Ramos (cell line): ENCODE measurements around the gene LRRC55.

ENCODE experiments used
- in situ Hi-C: fragments of 300-500 bp; cut with MboI; formaldehyde crosslinking; loops from one replicate; pipeline ENCODE4 v1.14.3; 2022; ENCODE audit warnings: low sequenced_read_pairs; ENCODE audit not compliant: unreplicated experiment

LRRC55 gene

DNA sequence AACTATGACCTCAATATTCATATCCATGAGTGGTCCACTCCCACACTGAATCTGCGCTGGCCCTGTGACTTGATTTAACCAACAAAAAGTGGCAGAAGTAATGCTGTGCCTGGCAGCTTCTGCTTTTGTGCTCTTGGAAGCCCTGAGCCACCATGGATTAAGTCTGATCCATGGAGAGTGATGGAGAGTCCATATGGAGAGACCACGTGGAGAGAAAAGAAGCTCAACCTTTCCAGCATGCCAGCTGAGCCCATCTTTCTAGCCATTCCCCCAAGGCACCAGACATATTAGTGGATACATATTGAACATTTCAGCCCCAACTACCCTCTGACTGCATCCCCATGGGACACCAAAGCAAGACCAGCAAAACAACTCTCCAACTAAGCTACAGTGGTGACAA lies 16.0 kb downstream of the LRRC55 start:
- in situ Hi-C loops = no loop called here

DNA sequence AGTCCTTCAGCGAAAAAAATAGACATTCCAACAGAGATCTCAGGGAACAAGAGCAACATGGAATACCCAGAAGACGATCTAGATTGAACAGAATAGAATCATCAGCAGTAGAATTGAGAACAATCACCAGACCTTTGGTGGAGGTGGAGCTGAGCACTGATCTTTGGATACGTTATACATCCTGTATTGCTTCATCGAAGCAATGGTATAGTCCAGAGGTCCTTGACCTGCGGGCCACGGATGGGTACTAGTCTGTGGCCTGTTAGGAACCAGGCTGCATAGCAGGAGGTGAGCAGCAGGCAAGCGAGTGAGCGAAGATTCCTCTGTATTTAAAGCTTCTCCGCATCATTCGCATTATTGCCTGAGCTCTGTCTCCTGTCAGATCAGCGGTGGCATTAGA lies 17.6 kb downstream of the LRRC55 start:
- in situ Hi-C loops = no loop called here

DNA sequence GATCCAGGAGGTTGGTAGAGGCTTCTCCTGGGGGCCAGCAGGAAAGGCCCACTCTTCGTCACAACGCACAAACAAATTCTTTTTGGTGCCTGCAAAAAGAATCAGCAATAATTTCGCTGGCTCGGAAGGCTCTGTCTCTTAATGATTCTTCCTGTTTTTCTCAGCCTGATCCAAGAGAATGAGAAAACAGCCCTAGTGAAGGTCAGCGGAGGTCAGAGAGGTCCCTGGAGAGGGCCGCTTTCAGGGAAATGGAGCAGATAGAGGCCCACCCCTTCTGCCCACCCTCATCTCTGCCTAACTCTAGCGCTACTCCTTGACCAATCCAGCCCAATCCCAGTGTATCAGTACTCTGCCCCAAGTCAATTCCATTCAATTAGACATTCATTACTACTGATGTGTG lies 19.2 kb downstream of the LRRC55 start:
- in situ Hi-C loops = no loop called here

DNA sequence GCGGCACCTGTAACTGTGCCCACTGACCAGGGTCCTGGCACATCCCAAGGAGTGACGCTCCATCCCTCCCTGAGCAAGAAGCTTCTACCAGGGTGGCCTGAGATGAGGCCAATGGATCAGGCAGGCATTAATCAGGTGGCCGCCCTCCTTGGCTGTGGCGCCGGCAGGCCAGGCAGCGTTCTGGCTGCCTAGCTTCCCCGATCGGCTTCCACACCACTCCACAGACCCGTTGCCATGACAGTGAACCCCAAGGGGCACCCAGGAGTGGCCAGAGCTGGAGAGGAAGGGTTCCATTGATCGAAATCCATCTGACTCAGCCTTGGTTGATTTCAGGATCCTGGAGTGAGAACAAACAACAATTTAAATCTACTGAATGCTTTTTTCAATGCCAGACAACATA lies 20.5 kb downstream of the LRRC55 start:
- in situ Hi-C loops = no loop called here

DNA sequence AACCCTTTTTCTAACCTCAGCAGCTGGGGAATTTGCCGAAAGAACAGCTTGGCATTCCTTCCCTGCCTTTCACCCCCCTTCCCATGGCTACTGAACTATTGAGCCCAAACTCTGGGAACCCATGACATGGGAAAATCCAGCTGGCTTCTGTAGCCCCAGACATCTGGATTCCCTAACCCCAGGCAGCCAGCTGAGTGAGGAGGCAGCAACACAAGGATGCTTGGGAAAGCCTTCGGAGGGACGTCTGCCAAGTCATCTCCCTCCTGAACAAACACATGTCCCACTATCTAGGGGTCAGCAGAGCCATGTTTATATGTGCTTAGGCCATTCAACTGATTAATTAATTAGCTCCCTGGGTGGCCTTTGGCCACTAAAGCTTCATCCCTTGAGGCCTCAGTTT lies 21.6 kb downstream of the LRRC55 start:
- in situ Hi-C loops = no loop called here

DNA sequence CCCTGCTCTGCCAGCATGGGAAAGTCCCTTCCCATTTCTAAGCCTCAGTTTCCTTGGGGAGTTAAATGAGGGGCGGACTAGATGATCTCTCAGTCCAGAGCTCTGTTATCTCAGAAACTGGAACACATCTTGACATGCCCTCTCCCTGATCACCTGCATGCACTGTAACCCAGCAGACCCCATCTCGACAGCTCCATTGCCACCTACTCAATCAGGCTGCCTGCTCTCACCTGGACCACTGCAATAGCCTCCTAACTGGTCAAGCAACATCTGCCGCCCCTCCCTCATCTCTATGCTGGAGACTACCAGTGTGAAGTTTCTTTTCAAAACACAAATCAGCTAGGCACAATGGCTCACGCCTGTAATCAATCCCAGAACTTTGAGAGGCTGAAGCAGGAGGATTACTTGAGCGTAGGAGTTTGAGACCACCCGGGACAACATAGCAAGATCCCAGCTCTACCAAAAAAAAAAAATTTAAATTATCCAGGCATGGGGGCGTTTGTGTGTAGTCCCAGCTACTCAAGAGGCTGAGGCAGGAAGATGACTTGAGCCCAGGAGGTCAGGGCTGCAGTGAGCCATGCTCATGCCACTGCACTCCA lies 22.2 kb downstream of the LRRC55 start:
- in situ Hi-C loops = no loop called here

DNA sequence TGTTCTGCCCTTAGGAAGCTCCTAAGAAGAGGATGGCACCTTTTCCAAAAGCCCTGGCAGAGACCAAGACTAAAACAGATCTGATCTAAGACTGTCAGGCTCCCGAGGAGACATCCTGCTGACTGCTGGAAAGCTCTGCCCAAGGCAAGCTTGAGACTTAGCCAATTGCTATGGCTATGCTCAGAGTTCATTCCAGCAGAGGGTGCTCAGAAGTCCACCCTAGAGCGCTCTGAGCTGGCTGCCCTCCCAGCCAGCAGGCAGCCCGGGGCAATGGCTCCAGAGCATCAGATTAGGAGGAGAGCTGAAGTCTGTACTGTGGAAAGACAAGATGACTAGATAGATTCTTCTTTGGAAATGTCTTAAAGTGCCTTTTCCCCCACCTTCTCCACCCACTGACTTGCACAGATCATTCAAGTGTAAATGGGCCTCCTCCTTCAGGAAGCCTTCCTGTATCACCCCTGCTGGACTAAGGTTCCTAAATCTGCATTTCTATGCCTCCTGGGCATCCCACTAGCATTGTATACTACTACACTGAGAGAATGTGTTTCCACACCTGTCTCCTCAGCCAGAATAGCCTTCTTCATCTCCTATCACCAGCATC lies 23.4 kb downstream of the LRRC55 start:
- in situ Hi-C loops = no loop called here

DNA sequence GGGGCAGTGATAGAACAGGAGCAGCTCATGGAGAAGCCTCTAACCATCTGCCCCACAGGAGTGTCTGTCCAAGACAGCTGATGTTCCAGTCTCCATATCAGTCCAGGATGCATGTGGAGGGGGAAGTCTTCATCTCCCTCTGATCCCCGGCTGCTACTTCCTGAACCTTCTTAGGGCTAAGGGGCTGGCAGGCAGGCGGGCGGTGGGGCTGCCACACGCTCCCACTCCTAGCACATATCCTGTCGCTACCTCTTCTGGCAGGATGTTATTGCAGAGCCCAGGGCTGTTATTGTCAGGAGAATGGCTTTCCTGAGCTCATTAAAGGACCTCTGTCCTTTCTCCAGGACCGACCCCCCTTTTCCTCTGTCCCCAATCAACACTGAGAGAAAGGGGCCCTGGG lies 25.4 kb downstream of the LRRC55 start:
- in situ Hi-C loops = no loop called here

DNA sequence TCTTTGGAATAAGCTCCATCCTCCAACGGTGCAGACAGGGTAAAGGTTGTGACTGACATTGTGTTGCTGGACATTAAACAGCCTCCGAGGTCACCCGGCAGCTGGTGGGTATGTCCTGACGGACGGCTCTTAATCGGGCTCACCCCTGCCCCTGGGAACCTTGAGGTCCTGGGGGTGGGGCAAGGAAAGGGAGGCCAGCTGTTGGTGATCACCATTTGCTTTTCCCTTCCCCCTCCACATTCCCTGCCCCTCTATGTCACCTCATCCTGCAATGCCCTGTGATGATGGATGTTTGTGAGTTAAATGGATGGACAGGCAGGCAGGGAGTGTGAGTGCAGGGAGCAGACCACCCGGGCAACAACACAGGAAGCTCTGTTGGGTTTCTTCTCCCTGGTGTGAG lies 29.0 kb downstream of the LRRC55 start:
- in situ Hi-C loops = no loop called here

DNA sequence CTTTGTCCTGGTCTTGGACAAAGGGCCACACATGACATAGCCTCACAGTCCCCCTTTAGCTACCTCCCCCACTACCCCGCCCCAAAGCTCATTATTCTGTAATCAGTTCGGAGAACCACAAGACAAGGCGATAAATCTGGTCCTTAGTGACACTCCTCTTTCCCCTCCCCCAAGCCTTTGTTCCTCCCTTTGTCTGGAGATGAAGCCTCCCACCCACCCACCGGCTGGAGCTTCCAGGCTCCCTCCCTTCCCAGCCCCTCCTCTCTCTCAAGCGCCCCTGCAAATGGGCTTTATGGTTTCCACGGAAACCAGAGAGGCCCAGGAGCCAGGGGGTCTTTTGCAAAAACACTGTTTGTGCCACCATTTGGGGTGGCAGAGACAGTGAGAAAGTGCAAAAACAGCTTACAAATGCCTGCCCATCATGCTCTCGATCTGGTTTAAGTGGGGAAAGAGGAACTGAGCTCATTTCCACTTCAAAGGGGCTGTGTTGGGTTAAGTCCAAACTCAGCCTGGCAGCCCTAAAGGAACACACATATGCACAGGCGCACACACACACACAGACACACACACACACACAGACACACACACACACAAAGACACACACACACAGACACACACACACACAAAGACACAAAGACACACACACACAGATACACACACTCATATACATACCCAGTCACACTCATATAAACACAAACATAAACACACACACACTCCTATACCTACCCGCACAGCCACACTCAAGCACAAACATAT lies 31.8 kb downstream of the LRRC55 start:
- in situ Hi-C loops = no loop called here

DNA sequence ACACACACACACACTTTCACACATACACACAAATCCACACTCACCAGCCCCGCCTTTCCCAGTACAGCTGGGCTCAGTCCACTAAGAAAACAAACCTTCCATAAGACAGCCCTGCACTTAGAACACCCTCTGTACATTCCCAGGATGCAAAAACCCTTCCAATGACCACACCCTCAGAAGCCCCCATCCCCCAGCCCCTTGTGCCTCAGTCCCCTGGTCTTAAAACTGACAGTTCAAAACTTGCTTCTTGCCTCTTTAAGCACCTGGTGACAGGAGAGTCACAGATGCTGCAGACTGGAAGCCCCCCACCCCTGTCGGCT lies 32.3 kb downstream of the LRRC55 start:
- in situ Hi-C loops = no loop called here

DNA sequence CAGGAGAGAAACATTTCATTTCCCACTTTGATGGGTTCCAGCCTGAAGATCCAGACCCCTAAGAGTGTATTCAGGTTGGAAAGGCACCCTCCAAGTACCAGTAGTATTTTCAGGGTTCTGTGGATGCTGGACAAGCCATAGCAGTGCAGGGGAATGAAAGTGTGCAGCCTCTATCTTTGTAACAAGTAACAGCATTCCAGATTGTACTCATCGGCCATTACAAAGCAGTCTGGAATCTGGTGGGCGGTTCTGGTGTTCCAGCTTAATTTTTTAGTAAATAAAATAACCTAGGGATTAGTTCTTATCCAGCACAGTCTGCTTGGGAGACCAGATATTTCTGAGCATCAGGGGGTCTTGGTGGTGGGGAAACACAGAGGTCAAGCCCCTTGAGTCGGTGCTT lies 32.7 kb downstream of the LRRC55 start:
- in situ Hi-C loops = no loop called here

DNA sequence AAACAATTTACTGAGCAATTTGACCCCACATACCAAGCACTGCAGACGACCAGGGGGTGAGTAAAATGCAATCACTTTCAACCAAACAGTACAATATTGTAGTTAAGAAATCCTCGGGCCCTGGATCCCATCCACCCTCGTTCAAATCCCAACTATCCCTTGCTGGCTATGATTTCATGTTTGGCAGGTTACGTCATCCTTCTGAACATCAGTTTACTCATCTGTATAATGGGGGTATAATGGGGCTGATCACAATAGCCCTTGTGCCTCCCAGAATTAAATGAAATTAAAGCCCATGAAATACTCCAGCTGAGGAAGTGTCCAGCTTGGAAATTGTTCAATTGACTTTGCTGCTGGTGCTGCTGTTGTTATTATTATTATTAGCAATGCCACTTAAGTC lies 34.7 kb downstream of the LRRC55 start:
- in situ Hi-C loops = no loop called here

DNA sequence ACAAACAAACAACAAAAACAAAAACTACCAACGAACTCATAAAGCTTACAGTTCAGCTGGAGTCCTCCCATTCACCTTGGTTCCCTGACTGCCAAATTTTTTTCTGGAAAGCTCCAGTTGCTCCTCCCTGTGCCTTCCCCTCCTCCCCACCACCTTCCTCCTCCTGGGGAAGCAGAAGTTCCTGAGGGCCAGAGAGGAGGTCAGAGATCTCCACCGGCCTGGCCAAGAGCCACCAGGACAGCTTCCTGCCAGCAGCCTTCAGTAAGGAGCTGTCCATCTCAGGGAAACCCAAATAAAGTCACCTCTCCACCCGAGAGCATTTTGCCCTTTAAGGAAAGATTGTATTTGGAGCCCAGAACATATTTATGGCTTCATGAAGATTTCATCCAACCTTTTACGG lies 35.3 kb downstream of the LRRC55 start:
- in situ Hi-C loops = no loop called here

DNA sequence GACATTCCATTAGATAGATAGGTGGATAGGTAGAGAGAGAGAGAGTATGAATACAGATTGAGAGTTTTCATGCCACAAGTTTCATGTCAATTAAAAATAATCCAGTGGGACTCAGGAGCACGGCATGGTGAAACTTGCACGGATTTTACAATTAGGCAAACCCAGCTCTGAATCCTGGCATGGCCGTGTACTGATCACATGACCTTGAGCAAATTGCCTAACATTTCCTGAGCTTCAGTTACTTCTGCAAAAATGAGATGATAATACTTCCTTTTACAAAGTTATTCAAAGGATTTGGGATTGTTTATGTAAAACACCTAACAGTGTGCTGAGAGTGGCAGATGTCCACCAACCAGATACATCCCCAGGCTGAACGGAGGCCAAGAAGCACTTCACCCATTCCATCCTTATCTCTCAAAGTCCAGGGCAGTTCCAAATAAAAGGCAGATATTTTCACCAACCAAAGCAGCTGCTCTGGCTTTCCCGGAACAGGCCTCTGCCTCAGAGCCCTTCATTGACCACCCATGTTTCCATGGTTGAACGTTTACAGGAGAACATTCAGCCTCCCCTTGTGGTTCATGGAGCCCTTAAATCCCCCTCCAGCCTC lies 37.4 kb downstream of the LRRC55 start:
- in situ Hi-C loops = no loop called here

DNA sequence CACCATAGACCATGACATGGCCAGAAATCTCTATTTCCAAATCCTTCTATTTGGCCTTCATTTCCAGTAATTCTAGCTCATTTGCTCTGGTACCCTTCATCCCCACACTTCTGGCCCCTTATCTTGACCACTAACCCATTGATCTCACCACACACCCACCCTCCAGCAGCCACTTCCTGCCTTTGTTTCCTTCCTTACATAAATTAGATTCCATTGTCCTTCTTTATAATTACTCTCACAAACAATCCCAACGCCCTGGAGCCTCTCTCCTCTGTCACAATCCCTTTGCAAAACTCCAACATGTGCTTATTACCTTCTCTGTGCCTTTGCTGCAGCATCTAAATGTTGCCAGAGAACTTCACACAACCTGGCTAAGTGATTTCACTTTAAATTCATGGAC lies 40.5 kb downstream of the LRRC55 start:
- in situ Hi-C loops = no loop called here

DNA sequence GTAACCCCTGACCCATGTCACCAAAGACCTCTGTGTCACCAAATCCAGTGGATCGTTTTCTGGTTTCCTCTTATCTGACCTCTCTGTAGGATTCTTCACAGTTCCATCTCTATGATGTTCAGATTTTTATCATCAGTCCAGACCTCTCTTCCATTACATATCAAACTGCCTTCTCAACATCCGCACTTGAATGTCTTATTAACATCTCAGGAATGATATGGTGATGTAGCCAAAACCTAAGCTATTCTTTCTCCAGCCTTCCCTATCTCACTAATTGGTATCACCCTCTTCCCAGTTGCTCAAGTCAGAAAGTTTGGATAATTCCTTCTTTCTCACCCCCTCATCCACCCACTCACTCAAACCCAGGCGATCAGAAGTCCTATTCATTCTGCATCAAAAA lies 41.8 kb downstream of the LRRC55 start:
- in situ Hi-C loops = no loop called here

DNA sequence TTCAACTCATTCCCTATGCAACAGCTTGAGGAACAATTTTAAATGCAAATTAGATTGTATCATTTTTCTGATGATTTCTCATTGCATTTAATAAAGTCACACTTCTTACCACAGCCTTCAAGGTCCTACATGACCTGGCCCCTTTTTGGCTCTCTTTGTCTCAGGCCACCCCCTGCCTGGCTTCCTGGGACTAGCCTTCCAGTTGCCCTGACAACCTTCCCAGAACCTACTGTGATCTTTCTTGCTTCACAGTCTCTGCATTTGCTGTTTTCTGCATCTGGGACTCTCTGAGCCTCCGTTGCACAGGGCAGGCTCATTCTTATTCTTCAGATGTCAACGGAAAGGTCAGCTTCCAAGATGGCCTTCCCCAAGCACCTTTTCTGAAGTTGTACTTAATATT lies 42.4 kb downstream of the LRRC55 start:
- in situ Hi-C loops = no loop called here

DNA sequence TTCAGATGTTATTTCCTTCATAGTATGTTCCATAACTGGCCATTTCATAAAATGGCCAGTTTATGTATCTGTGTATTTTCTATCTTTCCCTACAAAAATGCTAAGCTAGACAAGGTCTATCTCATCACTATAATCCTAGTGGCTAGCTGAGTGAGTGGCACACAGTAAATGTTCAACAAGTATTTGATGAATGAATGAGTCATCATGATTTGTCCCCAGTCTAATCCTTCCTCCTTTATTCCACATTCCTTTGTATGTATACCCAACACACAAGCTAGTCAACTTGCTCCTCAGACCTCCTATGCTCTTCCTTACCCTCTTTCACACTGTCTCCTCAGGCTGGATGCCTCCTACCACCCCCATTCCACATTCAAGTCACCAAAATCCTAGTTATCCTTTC lies 42.8 kb downstream of the LRRC55 start:
- in situ Hi-C loops = no loop called here

DNA sequence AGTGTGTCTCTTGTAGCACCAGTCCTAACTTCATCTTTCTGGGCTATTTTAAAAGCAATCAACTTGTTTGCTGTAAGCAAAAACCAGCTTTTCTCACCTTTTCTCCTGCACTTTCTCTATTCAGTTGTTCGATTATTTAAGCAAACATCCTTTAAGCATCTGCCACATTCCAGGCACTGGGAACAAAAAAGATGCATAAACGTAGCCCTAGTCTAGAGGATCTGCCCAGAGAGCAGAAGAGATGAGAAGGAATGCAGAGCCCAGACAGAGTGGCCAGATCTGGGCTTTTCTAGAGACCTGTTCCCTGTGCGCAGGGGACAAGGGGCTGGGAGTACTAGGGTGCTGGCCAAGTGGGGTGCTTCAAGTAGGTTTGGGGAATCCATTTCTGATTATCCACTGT lies 46.8 kb downstream of the LRRC55 start:
- in situ Hi-C loops = no loop called here

DNA sequence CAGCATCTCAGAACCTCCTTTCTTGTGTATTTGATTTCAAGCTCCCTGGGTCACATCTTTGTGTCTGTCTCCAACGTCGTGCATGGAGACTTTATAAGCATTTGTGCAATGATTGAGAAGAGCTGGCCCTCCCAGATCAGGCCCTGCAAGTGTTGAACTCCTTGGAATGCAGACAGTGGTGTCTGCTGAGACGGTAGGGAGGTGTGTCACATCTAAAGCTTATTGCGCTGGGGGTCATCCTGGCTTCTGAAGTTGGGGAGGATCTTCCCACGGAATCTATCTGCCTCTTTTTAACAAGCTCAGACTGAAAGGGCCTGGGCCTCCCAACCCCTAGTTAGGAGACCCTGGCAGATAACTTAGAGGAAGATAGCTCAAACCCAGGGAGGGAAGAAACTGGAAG lies 48.6 kb downstream of the LRRC55 start:
- in situ Hi-C loops = no loop called here
